SK-N-SH (cell line): ENCODE data around the gene ARHGAP4. TPM values are rescaled to one million over a fixed set of nuclear protein-coding genes. Genes with fewer than 3 reads are reported as not detected.

Source experiments
- CTCF ChIA-PET: fragments of 300-600, 350-600 bp; formaldehyde crosslinking; extraction: SDS; loops from one replicate; lab custom pipeline; 2021; lab: Yijun Ruan, JAX
- POLR2A ChIA-PET: fragments of 350-600 bp; sonication (Branson Sonifier 250); formaldehyde crosslinking; extraction: SDS; loops from one replicate; lab custom pipeline; 2020; ENCODE audit warnings: antibody characterized with exemption, inconsistent platforms; lab: Yijun Ruan, JAX
- DNase-seq: peaks from one replicate; pipeline ENCODE4 v3.0.0; 2012
- H2AFZ ChIP-seq: fragments of 200-600 bp; sonication (generic); 2 replicates; pipeline ENCODE4 v1.8.1; 2016; ENCODE audit warnings: antibody characterized with exemption, mild to moderate bottlenecking, low read depth
- H3F3A ChIP-seq: fragments of 200-600 bp; sonication (generic); replicated peaks from 2 replicates; pipeline ENCODE3; 2016; ENCODE audit warnings: antibody characterized with exemption, mild to moderate bottlenecking; ENCODE audit not compliant: insufficient read depth
- H3K27ac ChIP-seq, 2 experiments: fragments of 200-500 bp in 1 of 2; fragments of 200-600 bp in 1 of 2; sonication (Bioruptor generic) in 1 of 2; sonication (generic), shearing (Covaris generic) in 1 of 2; 2 replicates each; pipeline versions ENCODE4 v1.5.1 to v1.6.1; 2014 to 2016; ENCODE audit warnings: low read depth in 2 of 2, inconsistent platforms in 1 of 2, low read length in 1 of 2, mild to moderate bottlenecking in 1 of 2, mixed read lengths in 1 of 2
- H3K27me3 ChIP-seq: fragments of 200-600 bp; sonication (generic), shearing (Covaris generic); 2 replicates; pipeline ENCODE4 v1.6.1; 2016; ENCODE audit warnings: mixed run types; ENCODE audit not compliant: insufficient read depth
- H3K36me3 ChIP-seq, 2 experiments: fragments of 200-500 bp in 1 of 2; fragments of 200-600 bp in 1 of 2; sonication (Bioruptor generic) in 1 of 2; sonication (generic) in 1 of 2; replicated peaks in 1 of 2; 2 replicates each; pipeline versions ENCODE3 to v1.5.1; 2014 to 2016; ENCODE audit warnings: low read length in 1 of 2, mild to moderate bottlenecking in 1 of 2; ENCODE audit not compliant: insufficient read depth in 2 of 2, control insufficient read depth in 1 of 2
- H3K4me1 ChIP-seq, 2 experiments: fragments of 200-500 bp in 1 of 2; fragments of 200-600 bp in 1 of 2; sonication (Bioruptor generic) in 1 of 2; sonication (generic), shearing (Covaris generic) in 1 of 2; 2 replicates each; pipeline versions ENCODE4 v1.5.1 to v1.6.1; 2014 to 2016; ENCODE audit warnings: low read depth in 1 of 2, low read length in 1 of 2, mixed run types in 1 of 2; ENCODE audit not compliant: insufficient read depth in 2 of 2, control insufficient read depth in 1 of 2
- H3K4me2 ChIP-seq: fragments of 200-600 bp; sonication (generic), shearing (Covaris generic); 2 replicates; pipeline ENCODE4 v1.6.1; 2017; ENCODE audit warnings: mixed run types
- H3K4me3 ChIP-seq, 2 experiments: fragments of 200-500 bp in 1 of 2; fragments of 200-600 bp in 1 of 2; sonication (Bioruptor generic) in 1 of 2; sonication (generic), shearing (Covaris generic) in 1 of 2; 2 replicates each; pipeline versions ENCODE4 v1.5.1 to v1.8.1; 2014 to 2016; ENCODE audit warnings: low read depth in 2 of 2, inconsistent platforms in 1 of 2, low read length in 1 of 2, mild to moderate bottlenecking in 1 of 2, mixed read lengths in 1 of 2, moderate library complexity in 1 of 2
- H3K79me2 ChIP-seq: fragments of 200-600 bp; sonication (generic); 2 replicates; pipeline ENCODE4 v1.8.1; 2017; ENCODE audit warnings: mild to moderate bottlenecking; ENCODE audit not compliant: insufficient read depth
- H3K9ac ChIP-seq: fragments of 200-600 bp; sonication (generic); 2 replicates; pipeline ENCODE4 v1.6.1; 2017; ENCODE audit warnings: mixed run types
- H3K9me2 ChIP-seq: fragments of 200-600 bp; sonication (generic); 2 replicates; pipeline ENCODE4 v1.6.1; 2017; ENCODE audit warnings: mixed run types
- H3K9me3 ChIP-seq: fragments of 200-600 bp; sonication (generic); 2 replicates; pipeline ENCODE4 v1.6.1; 2017; ENCODE audit warnings: mixed run types, mild to moderate bottlenecking, moderate library complexity
- H4K20me1 ChIP-seq: fragments of 200-600 bp; sonication (generic); 2 replicates; pipeline ENCODE4 v1.6.1; 2017; ENCODE audit warnings: mild to moderate bottlenecking, mixed run types; ENCODE audit not compliant: insufficient read depth
- CHD2 ChIP-seq: fragments of 150-350 bp; IDR thresholded peaks from 2 replicates; pipeline ENCODE4 v1.6.1; 2018; ENCODE audit warnings: low read length; ENCODE audit not compliant: partially characterized antibody
- EZH2phosphoT487 ChIP-seq: fragments of 200-600 bp; sonication (generic); IDR thresholded peaks from 2 replicates; pipeline ENCODE4 v1.6.1; 2017; ENCODE audit warnings: low read depth, mixed run types, mild to moderate bottlenecking, antibody characterized with exemption, moderate library complexity, borderline replicate concordance
- FOSL2 ChIP-seq: IDR thresholded peaks from 2 replicates; pipeline ENCODE4 v1.4.0; 2012; ENCODE audit warnings: low read depth, mild to moderate bottlenecking, moderate library complexity, borderline replicate concordance
- FOXM1 ChIP-seq: IDR thresholded peaks from 2 replicates; pipeline ENCODE4 v1.4.0; 2012; ENCODE audit warnings: low read depth, mild to moderate bottlenecking
- GABPA ChIP-seq: IDR thresholded peaks from 2 replicates; pipeline ENCODE4 v1.4.0; 2012; ENCODE audit warnings: low read depth, mild to moderate bottlenecking
- MXI1 ChIP-seq: IDR thresholded peaks from 2 replicates; pipeline ENCODE4 v1.6.1; 2012; ENCODE audit warnings: mild to moderate bottlenecking, low read depth, low read length, improper control_type of control experiment
- NRF1 ChIP-seq: IDR thresholded peaks from 2 replicates; pipeline ENCODE4 v1.6.1; 2012; ENCODE audit warnings: low read depth, mild to moderate bottlenecking, low read length
- RAD21 ChIP-seq: IDR thresholded peaks from 2 replicates; pipeline ENCODE4 v1.6.1; 2012; ENCODE audit warnings: mild to moderate bottlenecking, low read length
- SIN3A ChIP-seq: IDR thresholded peaks from 2 replicates; pipeline ENCODE4 v1.6.1; 2012; ENCODE audit warnings: low read depth, mild to moderate bottlenecking, low read length, moderate library complexity, borderline replicate concordance
- SMC3 ChIP-seq: IDR thresholded peaks from 2 replicates; pipeline ENCODE4 v1.6.1; 2012; ENCODE audit warnings: low read depth, low read length, improper control_type of control experiment
- TAF1 ChIP-seq: IDR thresholded peaks from 2 replicates; pipeline ENCODE4 v1.6.1; 2012; ENCODE audit warnings: low read depth, mild to moderate bottlenecking, low read length, moderate library complexity, borderline replicate concordance
- YY1 ChIP-seq: IDR thresholded peaks from 2 replicates; pipeline ENCODE4 v1.4.0; 2012; ENCODE audit warnings: low read depth, mild to moderate bottlenecking
- ZBTB33 ChIP-seq: IDR thresholded peaks from 2 replicates; pipeline ENCODE4 v1.4.0; 2012; ENCODE audit warnings: low read depth, borderline replicate concordance
- WGBS: methylation state at CpG from one replicate; pipeline ENCODE4 v1.1.6; 2017; ENCODE audit warnings: low lambda C conversion rate; 5-methylcytosine and 5-hydroxymethylcytosine counted together
- polyA plus RNA-seq, 3 experiments: library from polyadenylated mRNA; depleted of rRNA; stranded (reverse); fragments of >200 nt; gene quantifications; 2 replicates each; pipeline ENCODE4 v1.2.3, GENCODE V29; 2012
- TF ChIP-seq, protein P1 (sequence below): IDR thresholded peaks from 2 replicates; pipeline ENCODE4 v1.6.1; 2012; ENCODE audit warnings: mild to moderate bottlenecking, low read depth, low read length, moderate library complexity
- TF ChIP-seq, protein P2 (sequence below): IDR thresholded peaks from 2 replicates; pipeline ENCODE4; 2012

Gene ARHGAP4
- polyA plus RNA-seq, 1 of the 3 experiments (the other 2 are of a cell fraction) = 1.6 TPM

DNA sequence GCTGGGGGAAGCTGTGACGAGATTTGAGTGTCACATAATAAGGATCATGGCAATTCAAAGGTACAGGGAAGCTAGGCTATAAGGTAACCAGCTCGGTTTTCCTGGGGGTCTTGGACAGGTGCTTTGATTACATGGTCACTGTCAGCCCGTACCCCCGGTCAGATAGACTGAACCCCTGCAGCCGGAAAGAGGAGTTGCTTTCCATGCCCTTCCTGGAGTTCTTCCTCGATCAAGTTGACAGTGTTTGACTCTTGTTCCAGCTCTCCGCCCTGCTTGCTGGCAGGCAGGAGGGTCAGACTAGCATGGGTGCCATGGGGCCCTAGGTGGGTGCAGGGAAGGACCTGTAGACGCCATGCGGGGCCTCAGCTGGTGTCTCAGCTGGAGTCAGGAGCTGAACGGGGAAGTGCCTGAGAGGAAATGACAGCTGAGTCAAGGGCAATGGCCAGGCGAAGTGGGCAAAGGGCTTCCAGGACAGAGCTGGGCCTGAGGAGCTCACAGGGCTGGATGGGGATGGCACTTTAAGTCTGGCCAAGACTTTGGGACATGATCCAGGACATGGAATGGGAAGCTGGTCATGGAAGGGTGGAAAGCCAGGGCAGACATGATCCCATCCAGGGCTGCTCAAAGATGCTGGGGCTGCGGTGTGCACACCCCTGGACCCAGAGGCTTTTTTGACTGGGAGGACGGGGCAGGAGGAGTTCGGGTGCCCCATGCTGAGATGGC, 48.1 kb upstream of the ARHGAP4 start:
- peaks cover 7% of the 10 kb centered on the region for H4K20me1 ChIP-seq
- no peaks in the 10 kb centered on the region for H3K36me3 ChIP-seq
- no peak overlapping the region for H2AFZ ChIP-seq
- H3K9me2 ChIP-seq = no peaks in the 10 kb centered on the region
- WGBS = 95% methylated on average over 8 of the region's 14 CpGs
- no peaks in the 10 kb centered on the region for H3K27me3 ChIP-seq
- CTCF ChIA-PET = interaction anchor here (1.4 to 1.9 kb wide), 2 partner anchors 27 to 39 kb away, joined by 4 to 13 read pairs; no protein-coding TSS in a partner anchor
- H3K9ac ChIP-seq = peak overlapping the region; percentile 90; the same call in 1 of the 2 replicates
- peaks cover 35% of the 10 kb centered on the region for H3K79me2 ChIP-seq
- no peaks in the 10 kb centered on the region for H3K9me3 ChIP-seq
- no peak overlapping the region for H3K4me3 ChIP-seq
- H3F3A ChIP-seq = peaks cover 7% of the 10 kb centered on the region
- peaks cover 0 to 23% of the 10 kb centered on the region in 2 experiments; a peak in 1 of 4 replicates for H3K4me1 ChIP-seq
- H3K4me2 ChIP-seq = 0 out of 2 replicates have a peak overlapping the region, but pooled peaks have one; percentile 86
- DNase-seq = no peak
- POLR2A ChIA-PET = interaction anchor here (0.5 to 1.3 kb wide), 2 partner anchors 45 to 173 kb away, joined by 3 read pairs; no protein-coding TSS in a partner anchor
- peak overlapping the region; percentile 36 to 99; a peak in 3 of 4 replicates for H3K27ac ChIP-seq
- TF ChIP-seq FOSL2 = no peak
- no peak for TF ChIP-seq TAF1
- TF ChIP-seq MXI1 = no peak
- TF ChIP-seq RAD21 = no peak
- TF ChIP-seq, protein P1, sequence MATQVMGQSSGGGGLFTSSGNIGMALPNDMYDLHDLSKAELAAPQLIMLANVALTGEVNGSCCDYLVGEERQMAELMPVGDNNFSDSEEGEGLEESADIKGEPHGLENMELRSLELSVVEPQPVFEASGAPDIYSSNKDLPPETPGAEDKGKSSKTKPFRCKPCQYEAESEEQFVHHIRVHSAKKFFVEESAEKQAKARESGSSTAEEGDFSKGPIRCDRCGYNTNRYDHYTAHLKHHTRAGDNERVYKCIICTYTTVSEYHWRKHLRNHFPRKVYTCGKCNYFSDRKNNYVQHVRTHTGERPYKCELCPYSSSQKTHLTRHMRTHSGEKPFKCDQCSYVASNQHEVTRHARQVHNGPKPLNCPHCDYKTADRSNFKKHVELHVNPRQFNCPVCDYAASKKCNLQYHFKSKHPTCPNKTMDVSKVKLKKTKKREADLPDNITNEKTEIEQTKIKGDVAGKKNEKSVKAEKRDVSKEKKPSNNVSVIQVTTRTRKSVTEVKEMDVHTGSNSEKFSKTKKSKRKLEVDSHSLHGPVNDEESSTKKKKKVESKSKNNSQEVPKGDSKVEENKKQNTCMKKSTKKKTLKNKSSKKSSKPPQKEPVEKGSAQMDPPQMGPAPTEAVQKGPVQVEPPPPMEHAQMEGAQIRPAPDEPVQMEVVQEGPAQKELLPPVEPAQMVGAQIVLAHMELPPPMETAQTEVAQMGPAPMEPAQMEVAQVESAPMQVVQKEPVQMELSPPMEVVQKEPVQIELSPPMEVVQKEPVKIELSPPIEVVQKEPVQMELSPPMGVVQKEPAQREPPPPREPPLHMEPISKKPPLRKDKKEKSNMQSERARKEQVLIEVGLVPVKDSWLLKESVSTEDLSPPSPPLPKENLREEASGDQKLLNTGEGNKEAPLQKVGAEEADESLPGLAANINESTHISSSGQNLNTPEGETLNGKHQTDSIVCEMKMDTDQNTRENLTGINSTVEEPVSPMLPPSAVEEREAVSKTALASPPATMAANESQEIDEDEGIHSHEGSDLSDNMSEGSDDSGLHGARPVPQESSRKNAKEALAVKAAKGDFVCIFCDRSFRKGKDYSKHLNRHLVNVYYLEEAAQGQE = no peak
- TF ChIP-seq CHD2 = no peak
- no peak for TF ChIP-seq ZBTB33
- no peak for TF ChIP-seq SMC3
- no peak for TF ChIP-seq NRF1
- no peak for TF ChIP-seq EZH2phosphoT487
- no peak for TF ChIP-seq FOXM1
- no peak for TF ChIP-seq GABPA
- no peak for TF ChIP-seq YY1
- TF ChIP-seq, protein P2, sequence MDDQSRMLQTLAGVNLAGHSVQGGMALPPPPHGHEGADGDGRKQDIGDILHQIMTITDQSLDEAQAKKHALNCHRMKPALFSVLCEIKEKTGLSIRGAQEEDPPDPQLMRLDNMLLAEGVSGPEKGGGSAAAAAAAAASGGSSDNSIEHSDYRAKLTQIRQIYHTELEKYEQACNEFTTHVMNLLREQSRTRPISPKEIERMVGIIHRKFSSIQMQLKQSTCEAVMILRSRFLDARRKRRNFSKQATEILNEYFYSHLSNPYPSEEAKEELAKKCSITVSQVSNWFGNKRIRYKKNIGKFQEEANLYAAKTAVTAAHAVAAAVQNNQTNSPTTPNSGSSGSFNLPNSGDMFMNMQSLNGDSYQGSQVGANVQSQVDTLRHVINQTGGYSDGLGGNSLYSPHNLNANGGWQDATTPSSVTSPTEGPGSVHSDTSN = no peak
- no peak for TF ChIP-seq SIN3A
